DOHH2 (cell line): Measurements from ENCODE around the gene TESK2.
A peak's percentile ranks its signal among the peaks of the same experiment; 100 is the strongest.
"Not testable (repeated sequence)": the region's sequence is repeated elsewhere in the genome, so short reads cannot be mapped to it uniquely, and the experiment has no call there.

Experiments used
- H3F3A ChIP-seq: fragments of 200-600 bp; sonication (generic), shearing (Covaris generic); 2 replicates; pipeline ENCODE4 v1.6.0; 2016; ENCODE audit warnings: antibody characterized with exemption, mild to moderate bottlenecking; ENCODE audit not compliant: control insufficient read depth, insufficient read depth
- H3K27ac ChIP-seq: fragments of 200-600 bp; sonication (generic); 2 replicates; pipeline ENCODE4 v1.5.1; 2014; ENCODE audit warnings: low read depth, mild to moderate bottlenecking, low read length, moderate library complexity
- H3K27me3 ChIP-seq: fragments of 200-600 bp; sonication (generic); 2 replicates; pipeline ENCODE4 v1.6.1; 2014; ENCODE audit warnings: mild to moderate bottlenecking, low read length, mixed read lengths; ENCODE audit not compliant: control insufficient read depth
- H3K36me3 ChIP-seq: fragments of 200-600 bp; sonication (generic); 2 replicates; pipeline ENCODE4 v1.6.1; 2014; ENCODE audit warnings: mild to moderate bottlenecking, low read length, moderate library complexity, mixed read lengths; ENCODE audit not compliant: control insufficient read depth
- H3K4me1 ChIP-seq: fragments of 200-600 bp; sonication (generic); 2 replicates; pipeline ENCODE4 v1.6.1; 2014; ENCODE audit warnings: mild to moderate bottlenecking, low read length, mixed read lengths; ENCODE audit not compliant: control insufficient read depth
- H3K4me2 ChIP-seq: fragments of 200-600 bp; sonication (generic); 2 replicates; pipeline ENCODE4 v1.6.0; 2014; ENCODE audit warnings: mild to moderate bottlenecking, low read length, moderate library complexity
- H3K4me3 ChIP-seq: fragments of 200-600 bp; sonication (generic); 2 replicates; pipeline ENCODE4 v1.5.1; 2014; ENCODE audit warnings: mild to moderate bottlenecking, low read length, mixed read lengths
- H3K79me2 ChIP-seq: fragments of 200-600 bp; sonication (generic); 2 replicates; pipeline ENCODE4 v1.6.1; 2014; ENCODE audit warnings: mild to moderate bottlenecking, low read length, mixed read lengths; ENCODE audit not compliant: control insufficient read depth
- H3K9me2 ChIP-seq: fragments of 200-600 bp; sonication (generic); replicated peaks from 2 replicates; pipeline ENCODE4 v1.6.1; 2014; ENCODE audit warnings: mild to moderate bottlenecking, low read length, mixed read lengths; ENCODE audit not compliant: control insufficient read depth
- H3K9me3 ChIP-seq: fragments of 200-600 bp; sonication (generic); 2 replicates; pipeline ENCODE4 v1.6.1; 2014; ENCODE audit warnings: antibody characterized with exemption, low read length, mixed read lengths; ENCODE audit not compliant: control insufficient read depth, insufficient read depth
- H4K20me1 ChIP-seq: fragments of 200-600 bp; sonication (generic); 2 replicates; pipeline ENCODE4 v1.6.0; 2014; ENCODE audit warnings: low read depth, mild to moderate bottlenecking, antibody characterized with exemption, low read length, moderate library complexity; ENCODE audit not compliant: control insufficient read depth, insufficient read depth
- EZH2phosphoT487 ChIP-seq: fragments of 200-600 bp; sonication (generic); IDR thresholded peaks from 2 replicates; pipeline ENCODE4 v1.6.1; 2017; ENCODE audit warnings: borderline replicate concordance, mild to moderate bottlenecking, antibody characterized with exemption, low read length, moderate library complexity, mixed read lengths
- TF ChIP-seq, protein P1 (sequence below): fragments of 200-600 bp; sonication (generic); IDR thresholded peaks from one replicate; pipeline ENCODE4 v1.5.1; 2014; ENCODE audit warnings: antibody characterized with exemption, mild to moderate bottlenecking, low read depth, low read length; ENCODE audit not compliant: poor library complexity, severe bottlenecking

Gene TESK2

DNA sequence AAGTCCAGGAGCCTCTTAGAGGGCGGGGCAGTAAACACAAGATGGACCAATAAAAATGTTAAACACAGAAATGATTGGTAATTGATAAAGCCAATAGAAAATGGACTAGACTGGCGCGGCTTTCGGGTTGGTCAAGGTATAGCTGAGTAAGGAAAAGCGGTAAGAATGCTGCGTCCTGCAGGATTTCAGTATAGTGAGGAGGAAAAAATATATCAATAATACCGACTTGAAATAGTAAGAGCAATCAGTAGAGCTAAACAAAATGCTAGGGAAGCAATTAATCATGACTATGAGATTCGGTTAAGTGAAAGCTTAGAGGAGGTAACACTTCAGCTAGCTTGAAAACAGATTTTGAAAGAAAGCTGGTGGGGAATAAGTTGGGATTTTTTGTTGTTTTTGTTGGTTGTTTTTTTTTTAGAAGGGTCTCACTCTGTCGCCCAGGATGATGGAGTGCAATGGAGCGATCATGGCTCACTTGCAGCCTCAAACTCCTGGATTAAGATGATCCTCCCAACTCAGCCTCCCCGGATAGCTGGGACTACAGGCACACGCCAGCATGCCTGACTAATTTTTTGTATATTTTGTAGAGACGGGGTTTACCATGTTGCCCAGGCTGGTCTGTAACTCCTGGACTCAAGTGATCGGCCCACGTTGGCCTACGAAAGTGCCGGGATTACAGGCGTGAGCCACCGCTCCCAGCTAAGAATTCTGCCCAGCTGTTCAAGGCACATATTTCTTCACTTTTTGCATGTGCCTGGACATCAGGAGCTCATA lies 711 bp upstream of the TESK2 start:
- no peaks in the 10 kb centered on the region for H3K36me3 ChIP-seq
- H3K4me2 ChIP-seq = peak overlapping the region; percentile 87
- peaks cover 32% of the 10 kb centered on the region for H3K4me1 ChIP-seq
- peak overlapping the region; percentile 79 for H3K4me3 ChIP-seq
- H3K79me2 ChIP-seq = no peaks in the 10 kb centered on the region; the same call in 1 of the 2 replicates
- peaks cover 10% of the 10 kb centered on the region for H3K27me3 ChIP-seq
- no peaks in the 10 kb centered on the region for H3K9me3 ChIP-seq
- H3K27ac ChIP-seq = no peak overlapping the region
- H3F3A ChIP-seq = 0 out of 2 replicates have a peak, but pooled peaks cover 7% of the 10 kb centered on the region
- H3K9me2 ChIP-seq = no peaks in the 10 kb centered on the region
- TF ChIP-seq, protein P1, sequence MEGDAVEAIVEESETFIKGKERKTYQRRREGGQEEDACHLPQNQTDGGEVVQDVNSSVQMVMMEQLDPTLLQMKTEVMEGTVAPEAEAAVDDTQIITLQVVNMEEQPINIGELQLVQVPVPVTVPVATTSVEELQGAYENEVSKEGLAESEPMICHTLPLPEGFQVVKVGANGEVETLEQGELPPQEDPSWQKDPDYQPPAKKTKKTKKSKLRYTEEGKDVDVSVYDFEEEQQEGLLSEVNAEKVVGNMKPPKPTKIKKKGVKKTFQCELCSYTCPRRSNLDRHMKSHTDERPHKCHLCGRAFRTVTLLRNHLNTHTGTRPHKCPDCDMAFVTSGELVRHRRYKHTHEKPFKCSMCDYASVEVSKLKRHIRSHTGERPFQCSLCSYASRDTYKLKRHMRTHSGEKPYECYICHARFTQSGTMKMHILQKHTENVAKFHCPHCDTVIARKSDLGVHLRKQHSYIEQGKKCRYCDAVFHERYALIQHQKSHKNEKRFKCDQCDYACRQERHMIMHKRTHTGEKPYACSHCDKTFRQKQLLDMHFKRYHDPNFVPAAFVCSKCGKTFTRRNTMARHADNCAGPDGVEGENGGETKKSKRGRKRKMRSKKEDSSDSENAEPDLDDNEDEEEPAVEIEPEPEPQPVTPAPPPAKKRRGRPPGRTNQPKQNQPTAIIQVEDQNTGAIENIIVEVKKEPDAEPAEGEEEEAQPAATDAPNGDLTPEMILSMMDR = no peak
- TF ChIP-seq EZH2phosphoT487 = no peak
- H4K20me1 ChIP-seq = no peaks in the 10 kb centered on the region; the same call in 1 of the 2 replicates

DNA sequence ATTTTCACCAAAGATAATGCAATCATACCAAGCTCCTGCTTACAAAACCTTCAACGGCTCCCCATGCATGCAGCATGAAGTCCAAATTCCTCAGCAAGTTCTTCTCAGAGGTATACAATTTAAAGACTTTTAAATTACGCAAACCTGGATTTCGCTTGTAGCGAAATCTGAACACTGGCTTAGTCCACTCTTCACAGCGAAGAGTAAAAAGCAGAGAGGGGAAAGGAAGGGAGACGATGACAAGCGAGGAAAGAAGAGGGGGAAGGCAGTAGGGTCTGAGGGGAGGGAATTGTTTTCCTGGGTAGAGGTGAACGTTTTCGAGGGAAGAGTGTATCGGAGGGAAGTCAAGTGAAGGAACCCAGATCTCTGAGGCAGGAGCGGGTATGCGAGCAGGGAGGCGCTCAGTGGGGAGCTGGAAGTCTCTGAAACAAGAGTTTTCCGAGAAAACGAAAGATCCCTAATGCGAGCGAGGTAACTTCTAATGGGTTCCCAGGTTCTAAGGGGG lies 790 bp downstream of the TESK2 start:
- H3K27ac ChIP-seq = no peak overlapping the region
- no peaks in the 10 kb centered on the region for H3K9me2 ChIP-seq
- no peak for TF ChIP-seq EZH2phosphoT487
- TF ChIP-seq, protein P1 = no peak
- H3K4me2 ChIP-seq = peak overlapping the region; percentile 87
- no peaks in the 10 kb centered on the region for H3K9me3 ChIP-seq
- H3F3A ChIP-seq = 0 out of 2 replicates have a peak, but pooled peaks cover 12% of the 10 kb centered on the region
- H4K20me1 ChIP-seq = no peaks in the 10 kb centered on the region; the same call in 1 of the 2 replicates
- peak overlapping the region; percentile 79 for H3K4me3 ChIP-seq
- no peaks in the 10 kb centered on the region for H3K36me3 ChIP-seq
- H3K79me2 ChIP-seq = no peaks in the 10 kb centered on the region; the same call in 1 of the 2 replicates
- peaks cover 10% of the 10 kb centered on the region for H3K27me3 ChIP-seq
- peaks cover 32% of the 10 kb centered on the region for H3K4me1 ChIP-seq

DNA sequence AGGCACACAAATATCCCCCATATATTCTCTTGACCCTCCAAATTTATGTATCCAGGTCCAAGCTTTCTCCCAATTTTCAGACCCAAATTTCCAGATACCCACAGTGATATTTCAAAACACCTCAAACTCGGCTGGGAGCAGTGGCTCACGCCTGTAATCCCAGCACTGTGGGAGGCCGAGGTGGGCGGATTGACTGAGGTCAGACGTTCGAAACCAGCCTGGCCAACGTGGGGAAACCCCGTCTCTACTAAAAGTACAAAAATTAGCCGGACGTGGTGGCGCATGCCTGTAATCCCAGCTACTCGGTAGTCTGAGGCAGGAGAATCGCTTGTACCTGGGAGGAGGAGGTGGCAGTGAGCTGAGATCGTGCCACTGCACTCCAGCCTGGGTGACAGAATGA lies 1.6 kb downstream of the TESK2 start:
- not testable (repeated sequence) for H3K27ac ChIP-seq, H3K79me2 ChIP-seq, H3K9me2 ChIP-seq, H3K27me3 ChIP-seq, H3K36me3 ChIP-seq, H4K20me1 ChIP-seq, H3K9me3 ChIP-seq
- Histone ChIP-seq H3F3A (0 out of 2 replicates have a peak, but pooled peaks cover 12% of the 10 kb centered on the region), H3K4me2 (peak overlapping the region; percentile 87), H3K4me1 (peaks cover 32% of the 10 kb centered on the region), H3K4me3 (peak overlapping the region; percentile 79)
